ENCODE results near the gene PARD3B. TPM values are rescaled to one million over a fixed set of nuclear protein-coding genes. Genes with fewer than 3 reads are reported as not detected.

Gene PARD3B
- total RNA-seq, 1 donor from 2014 or later: 29.7 TPM

GRCh38 chr2:205658572-205658971, 1113.3 kb downstream of the PARD3B start:
- peaks cover 4% of the 10 kb centered on the region for H3K9me3 Mint-ChIP-seq (ENCODE audit: low read depth)
- peaks cover 7% of the 10 kb centered on the region for H3K4me1 Mint-ChIP-seq (ENCODE audit: low read depth)
- H3K4me3 Mint-ChIP-seq (ENCODE audit: low read depth): no peak overlapping the region
- no peaks in the 10 kb centered on the region for H3K36me3 Mint-ChIP-seq (ENCODE audit: insufficient read depth)
- no peak for TF ChIP-seq CTCF (IDR thresholded peaks at IDR 0.05; ENCODE audit: unreplicated experiment)
- DNase-seq (ENCODE audit: low spot score, unreplicated experiment): no peak
- H3K27me3 Mint-ChIP-seq: peaks cover 16% of the 10 kb centered on the region
- no peak overlapping the region for H3K27ac Mint-ChIP-seq

GRCh38 chr2:205659922-205660321, 1114.6 kb downstream of the PARD3B start:
- no peak for DNase-seq (ENCODE audit: low spot score, unreplicated experiment)
- H3K9me3 Mint-ChIP-seq (ENCODE audit: low read depth): no peaks in the 10 kb centered on the region
- H3K36me3 Mint-ChIP-seq (ENCODE audit: insufficient read depth): no peaks in the 10 kb centered on the region
- no peak overlapping the region for H3K27ac Mint-ChIP-seq
- TF ChIP-seq CTCF (IDR thresholded peaks at IDR 0.05; ENCODE audit: unreplicated experiment): no peak
- H3K4me3 Mint-ChIP-seq (ENCODE audit: low read depth): no peak overlapping the region
- peaks cover 9% of the 10 kb centered on the region for H3K27me3 Mint-ChIP-seq
- peaks cover 7% of the 10 kb centered on the region for H3K4me1 Mint-ChIP-seq (ENCODE audit: low read depth)

GRCh38 chr2:205660521-205661124, 1115.3 kb downstream of the PARD3B start:
- no peaks in the 10 kb centered on the region for H3K36me3 Mint-ChIP-seq (ENCODE audit: insufficient read depth)
- no peak for TF ChIP-seq CTCF (IDR thresholded peaks at IDR 0.05; ENCODE audit: unreplicated experiment)
- peaks cover 5% of the 10 kb centered on the region for H3K27me3 Mint-ChIP-seq
- no peak overlapping the region for H3K4me3 Mint-ChIP-seq (ENCODE audit: low read depth)
- H3K27ac Mint-ChIP-seq: no peak overlapping the region
- DNase-seq (ENCODE audit: low spot score, unreplicated experiment): no peak
- H3K9me3 Mint-ChIP-seq (ENCODE audit: low read depth): no peaks in the 10 kb centered on the region
- peaks cover 5% of the 10 kb centered on the region for H3K4me1 Mint-ChIP-seq (ENCODE audit: low read depth)

- Mint-ChIP-seq H3K36me3 (ENCODE audit: insufficient read depth) (no peaks in the 10 kb centered on the region), H3K27me3 (peaks cover 5% of the 10 kb centered on the region), H3K4me1 (ENCODE audit: low read depth) (peaks cover 4% of the 10 kb centered on the region), H3K4me3 (ENCODE audit: low read depth) (no peak overlapping the region), H3K27ac (no peak overlapping the region), H3K9me3 (ENCODE audit: low read depth) (peaks cover 3% of the 10 kb centered on the region)
- no peak for DNase-seq (ENCODE audit: low spot score, unreplicated experiment)
- no peak for TF ChIP-seq CTCF (IDR thresholded peaks at IDR 0.05; ENCODE audit: unreplicated experiment)
Observed at GRCh38 chr2:205661281-205661680, 1116.0 kb downstream of the PARD3B start.

GRCh38 chr2:205662206-205662965, 1117.1 kb downstream of the PARD3B start:
- H3K27ac Mint-ChIP-seq: no peak overlapping the region
- no peak for TF ChIP-seq CTCF (IDR thresholded peaks at IDR 0.05; ENCODE audit: unreplicated experiment)
- H3K4me1 Mint-ChIP-seq (ENCODE audit: low read depth): peaks cover 3% of the 10 kb centered on the region
- H3K27me3 Mint-ChIP-seq: peaks cover 5% of the 10 kb centered on the region
- H3K9me3 Mint-ChIP-seq (ENCODE audit: low read depth): peaks cover 7% of the 10 kb centered on the region
- peaks cover under 1% of the 10 kb centered on the region for H3K36me3 Mint-ChIP-seq (ENCODE audit: insufficient read depth)
- no peak for DNase-seq (ENCODE audit: low spot score, unreplicated experiment)
- H3K4me3 Mint-ChIP-seq (ENCODE audit: low read depth): no peak overlapping the region

Data from progenitor cell of endocrine pancreas (in vitro differentiated cells).